ENCODE measurements around the gene SPATS1.
"Not testable (repeated sequence)": the region's sequence is repeated elsewhere in the genome, so short reads cannot be mapped to it uniquely, and the experiment has no call there.

SPATS1 gene

DNA sequence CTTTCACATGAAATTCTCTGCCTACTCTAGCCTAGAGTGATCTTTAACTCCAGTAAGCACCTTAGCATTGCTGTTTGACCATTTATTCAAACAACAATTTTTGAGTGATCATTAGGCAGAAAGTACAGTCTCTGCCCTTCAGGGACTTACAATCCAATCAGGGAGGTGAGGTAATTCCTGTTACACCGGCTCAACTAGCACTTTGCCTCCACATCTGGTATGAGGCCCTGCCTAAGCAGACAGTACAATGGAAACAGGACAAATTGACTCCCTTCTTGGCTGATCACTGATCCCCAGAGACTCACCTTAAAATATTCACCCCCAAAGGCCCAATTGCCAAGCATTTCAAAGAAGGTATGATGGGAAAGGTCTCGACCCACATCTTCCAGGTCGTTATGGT is 30.7 kb upstream of the SPATS1 start:
- no peak for DNase-seq (ENCODE audit: low spot score)

DNA sequence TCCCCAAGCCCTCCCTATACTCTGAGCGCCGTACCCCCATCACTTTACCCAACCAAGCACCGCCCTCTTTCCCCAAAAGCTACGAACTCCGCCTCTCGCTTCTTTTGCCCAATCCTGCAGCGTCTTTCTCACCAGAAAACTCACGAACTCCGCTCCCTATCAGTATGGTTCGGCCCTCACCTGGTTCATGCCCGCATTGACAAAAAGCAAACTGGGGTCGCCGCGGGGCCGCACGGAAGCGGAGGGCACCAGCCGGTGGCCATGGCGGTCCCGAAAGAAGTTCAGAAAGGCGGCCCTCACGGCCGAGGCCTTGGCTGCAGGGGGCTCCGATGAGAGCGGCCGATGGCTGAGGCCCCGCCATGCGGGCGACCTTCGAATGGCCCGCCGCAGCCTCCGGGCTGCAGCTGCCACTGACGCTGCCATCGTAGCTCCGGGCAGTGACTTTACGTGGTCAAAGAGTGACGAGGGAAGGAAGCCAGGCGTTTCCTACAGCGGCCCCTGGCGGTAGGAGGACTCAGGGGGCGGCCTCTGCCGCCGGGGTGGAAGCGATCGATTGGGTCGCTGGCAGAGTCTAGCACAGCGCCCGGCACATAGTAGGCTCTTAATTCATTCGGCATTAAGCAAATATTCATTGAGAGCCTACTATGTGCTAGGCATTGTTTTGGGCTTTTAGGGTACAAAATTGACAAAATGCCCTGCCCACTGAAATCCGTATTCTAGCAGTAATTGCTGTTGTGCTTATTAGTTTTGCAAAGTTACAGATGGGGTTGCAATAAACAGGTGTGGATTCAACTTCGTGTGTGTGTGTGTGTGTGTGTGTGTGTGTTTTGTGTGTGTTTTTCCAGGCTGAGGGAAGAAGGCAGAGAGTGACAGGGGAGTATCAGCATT is 29.3 kb upstream of the SPATS1 start, which contains the start of gene AARS2:
Gene AARS2, minus strand, starts transcription at position 447 of the 888 bp plus-strand sequence. Its CDS starts 24 bp downstream, at position 423.
- DNase-seq (ENCODE audit: low spot score): peak; percentile 89

DNA sequence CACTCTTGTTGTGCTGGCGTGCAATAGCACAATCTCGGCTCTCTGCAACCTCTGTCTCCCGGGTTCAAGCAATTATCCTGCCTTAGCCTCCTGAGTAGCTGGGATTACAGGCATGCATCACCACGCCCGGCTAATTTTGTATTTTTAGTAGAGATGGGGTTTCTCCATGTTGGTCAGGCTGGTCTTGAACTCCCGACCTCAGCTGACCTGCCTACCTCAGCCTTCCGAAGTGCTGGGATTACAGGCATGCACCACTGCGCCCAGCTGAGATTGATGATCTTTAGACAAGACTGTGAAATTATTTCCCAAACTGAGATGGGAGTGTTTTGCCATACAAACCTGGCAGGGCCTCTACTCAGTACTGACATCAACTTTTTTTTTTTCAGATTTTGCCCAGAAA is 27.8 kb upstream of the SPATS1 start:
- not testable (repeated sequence) for DNase-seq (ENCODE audit: low spot score)

DNA sequence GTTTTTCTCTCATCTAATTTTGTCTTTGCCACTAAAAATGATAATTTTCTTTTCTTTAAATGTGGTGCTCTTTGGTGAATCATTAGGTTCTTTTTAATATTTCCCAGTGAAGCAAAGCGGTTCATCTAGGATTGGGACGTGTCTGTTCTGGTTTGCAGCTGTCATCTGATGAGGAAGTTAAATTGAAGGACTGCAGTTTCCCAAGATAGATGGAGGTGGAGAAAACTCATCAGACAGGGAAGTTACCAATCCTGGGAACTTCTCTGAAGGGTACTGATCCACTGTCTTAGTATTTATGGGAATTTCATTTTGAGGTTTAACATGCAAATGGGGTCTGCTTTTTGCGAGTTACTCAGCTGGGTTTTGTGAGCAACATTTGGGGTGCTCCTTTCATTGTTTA is 26.9 kb upstream of the SPATS1 start:
- DNase-seq (ENCODE audit: low spot score): no peak

DNA sequence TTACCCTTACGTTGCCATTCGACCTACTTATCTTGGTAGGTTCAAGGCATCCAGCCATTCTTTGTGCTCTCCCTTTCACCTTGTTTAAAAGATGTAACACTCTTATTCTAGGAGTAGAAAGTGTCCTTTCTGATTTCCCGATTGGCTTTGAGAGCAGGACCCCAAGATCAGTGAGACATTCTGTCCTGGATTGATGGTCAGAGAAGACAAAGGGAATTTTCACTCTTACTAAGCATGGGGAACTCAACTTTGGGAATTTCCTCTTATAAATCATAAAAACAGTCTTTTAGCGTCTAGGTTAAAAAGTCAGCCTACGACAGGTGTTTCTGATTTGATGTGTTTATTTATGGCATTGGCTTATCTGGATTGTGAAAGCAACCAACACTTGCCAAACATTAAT is 26.5 kb upstream of the SPATS1 start:
- no peak for DNase-seq (ENCODE audit: low spot score)

DNA sequence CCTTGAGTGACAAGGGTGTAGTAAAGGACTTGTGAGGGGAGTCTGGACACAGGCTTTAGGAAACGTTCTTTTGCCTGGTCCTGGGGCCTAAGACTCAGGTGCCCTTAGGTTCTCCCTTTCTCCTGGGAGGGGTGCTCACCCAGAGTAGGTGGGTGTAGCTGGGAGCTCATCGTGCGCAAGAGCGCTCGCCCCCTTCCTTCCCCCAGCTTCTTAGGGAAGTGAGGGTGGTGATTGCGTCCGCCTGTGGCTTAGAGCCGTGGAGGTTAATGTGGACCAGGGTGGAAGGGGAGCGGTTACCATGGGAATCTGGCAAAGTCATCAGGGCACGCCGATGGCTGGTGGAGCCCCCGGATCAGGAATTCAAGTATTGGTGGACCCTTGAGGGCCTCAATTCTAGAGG is 26.0 kb upstream of the SPATS1 start:
- DNase-seq (ENCODE audit: low spot score): no peak

DNA sequence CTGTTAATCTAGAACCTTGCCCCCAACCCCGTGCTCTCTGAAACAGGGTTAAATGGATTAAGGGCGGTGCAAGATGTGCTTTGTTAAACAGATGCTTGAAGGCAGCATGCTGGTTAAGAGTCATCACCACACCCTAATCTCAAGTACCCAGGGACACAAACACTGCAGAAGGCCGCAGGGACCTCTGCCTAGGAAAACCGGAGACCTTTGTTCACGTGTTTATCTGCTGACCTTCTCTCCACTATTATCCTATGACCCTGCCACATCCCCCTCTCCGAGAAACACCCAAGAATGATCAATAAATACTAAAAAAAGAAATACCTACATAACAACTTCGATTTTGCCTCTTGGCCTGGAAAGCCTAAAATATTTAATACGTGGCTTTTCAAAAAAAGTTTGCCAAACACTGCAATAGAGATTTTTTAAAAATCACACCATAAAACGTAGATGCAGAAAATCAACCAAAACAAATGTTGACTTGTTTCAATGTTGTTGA is 25.3 kb upstream of the SPATS1 start:
- not testable (repeated sequence) for DNase-seq (ENCODE audit: low spot score)

DNA sequence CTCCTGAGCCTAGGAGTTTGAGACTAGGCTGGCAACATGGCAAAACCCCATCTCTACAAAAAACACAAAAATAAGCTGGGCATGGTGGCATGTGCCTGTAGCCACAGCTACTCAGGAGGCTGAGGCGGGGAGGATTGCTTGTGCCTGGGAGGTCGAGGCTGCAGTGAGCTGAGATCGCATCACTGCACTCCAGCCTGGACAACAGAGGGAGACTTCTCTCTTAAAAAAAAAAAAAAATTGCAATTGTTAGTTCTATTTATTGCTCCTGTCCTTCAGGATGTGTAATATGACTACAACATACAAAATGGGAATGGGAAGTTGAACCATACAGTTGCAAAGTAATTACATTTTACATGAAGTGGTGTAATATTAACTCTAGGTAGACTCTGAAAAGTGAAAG is 21.2 kb upstream of the SPATS1 start:
- no peak for DNase-seq (ENCODE audit: low spot score)

DNA sequence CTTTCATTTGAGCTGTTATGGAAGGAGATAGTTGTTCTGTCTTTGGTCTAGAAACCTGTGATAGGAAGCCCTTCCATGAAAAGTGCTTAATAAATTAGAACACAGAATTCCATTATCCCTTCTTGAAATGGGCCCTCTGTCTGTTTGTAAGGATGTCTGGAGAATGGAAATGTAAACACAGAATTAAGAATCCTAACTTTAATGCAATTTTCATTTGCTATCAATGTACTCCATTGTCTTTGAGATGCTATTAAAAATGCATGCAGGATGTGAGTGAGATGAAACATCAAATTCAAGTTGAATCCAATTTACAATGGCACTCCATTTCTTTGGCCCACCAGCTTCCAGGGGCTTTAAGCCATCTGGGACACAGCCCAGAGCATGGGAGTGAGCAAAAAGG is 15.4 kb upstream of the SPATS1 start:
- DNase-seq (ENCODE audit: low spot score): no peak

DNA sequence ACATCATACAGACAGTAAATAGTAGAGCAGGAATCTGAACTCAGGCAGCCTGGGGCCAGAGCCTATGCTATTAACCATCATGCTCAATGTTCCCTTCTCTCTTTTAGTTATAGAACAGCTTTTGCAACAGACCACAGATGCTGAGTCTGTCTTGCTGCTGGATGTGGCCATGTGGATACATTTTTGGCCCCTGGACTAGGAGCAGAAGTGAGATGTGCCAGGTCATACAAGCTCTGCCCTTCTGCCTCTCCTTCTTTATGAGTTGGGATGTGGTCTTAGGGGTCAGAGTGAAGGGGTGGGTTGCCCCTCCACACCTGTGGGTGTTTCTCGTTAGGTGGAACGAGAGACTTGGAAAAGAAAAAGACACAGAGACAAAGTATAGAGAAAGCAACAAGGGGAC is 14.7 kb upstream of the SPATS1 start:
- no peak for DNase-seq (ENCODE audit: low spot score)

DNA sequence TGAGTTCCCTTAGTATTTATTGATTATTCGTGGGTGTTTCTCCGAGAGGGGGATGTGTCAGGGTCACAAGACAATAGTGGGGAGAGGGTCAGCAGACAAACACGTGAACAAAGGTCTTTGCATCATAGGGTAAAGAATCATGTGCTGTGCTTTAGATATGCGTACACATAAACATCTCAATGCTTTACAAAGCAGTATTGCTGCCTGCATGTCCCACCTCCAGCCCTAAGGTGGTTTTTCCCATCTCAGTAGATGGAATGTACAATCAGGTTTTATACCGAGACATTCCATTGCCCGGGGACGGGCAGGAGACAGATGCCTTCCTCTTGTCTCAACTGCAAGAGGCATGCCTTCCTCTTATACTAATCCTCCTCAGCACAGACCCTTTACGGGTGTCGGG is 14.2 kb upstream of the SPATS1 start:
- DNase-seq (ENCODE audit: low spot score): not testable (repeated sequence)

DNA sequence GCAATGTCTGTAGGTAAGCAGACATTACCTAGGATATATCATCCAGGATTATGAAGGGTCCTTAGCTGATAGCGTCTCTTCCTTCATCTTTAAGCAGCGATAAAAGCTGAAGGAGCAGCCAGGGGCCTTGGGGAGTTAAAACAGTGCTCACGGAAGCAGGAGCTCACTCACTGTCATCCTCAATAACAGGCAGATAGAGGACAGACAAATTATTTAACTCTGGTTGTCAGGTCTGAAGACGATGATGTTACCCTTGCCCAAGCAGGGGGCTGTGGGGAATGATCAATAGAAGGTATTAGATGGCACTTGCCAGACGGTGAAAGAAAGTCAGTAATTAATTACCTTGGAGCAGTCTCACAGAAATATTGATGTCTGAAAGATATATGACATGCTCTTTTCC is 12.6 kb upstream of the SPATS1 start:
- no peak for DNase-seq (ENCODE audit: low spot score)

DNA sequence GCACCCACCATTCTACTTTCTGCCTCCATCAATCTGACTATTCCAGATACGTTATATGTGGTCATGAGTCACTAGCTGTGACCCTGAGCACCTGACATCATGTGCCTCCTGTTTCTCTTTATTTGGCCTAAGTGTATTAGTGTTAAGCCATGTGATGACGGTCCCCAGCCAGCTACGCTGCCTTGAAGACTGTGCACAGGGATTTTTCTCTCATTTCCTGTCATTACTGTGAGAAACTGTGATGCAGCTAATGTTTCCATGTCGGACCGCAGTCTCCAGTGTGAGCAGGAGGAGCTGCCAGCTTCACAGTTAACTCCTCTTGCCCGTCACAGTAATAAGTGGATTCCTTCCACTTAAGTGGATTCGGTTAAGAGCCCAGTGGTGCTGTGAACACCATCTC is 9.9 kb upstream of the SPATS1 start:
- DNase-seq (ENCODE audit: low spot score): no peak

DNA sequence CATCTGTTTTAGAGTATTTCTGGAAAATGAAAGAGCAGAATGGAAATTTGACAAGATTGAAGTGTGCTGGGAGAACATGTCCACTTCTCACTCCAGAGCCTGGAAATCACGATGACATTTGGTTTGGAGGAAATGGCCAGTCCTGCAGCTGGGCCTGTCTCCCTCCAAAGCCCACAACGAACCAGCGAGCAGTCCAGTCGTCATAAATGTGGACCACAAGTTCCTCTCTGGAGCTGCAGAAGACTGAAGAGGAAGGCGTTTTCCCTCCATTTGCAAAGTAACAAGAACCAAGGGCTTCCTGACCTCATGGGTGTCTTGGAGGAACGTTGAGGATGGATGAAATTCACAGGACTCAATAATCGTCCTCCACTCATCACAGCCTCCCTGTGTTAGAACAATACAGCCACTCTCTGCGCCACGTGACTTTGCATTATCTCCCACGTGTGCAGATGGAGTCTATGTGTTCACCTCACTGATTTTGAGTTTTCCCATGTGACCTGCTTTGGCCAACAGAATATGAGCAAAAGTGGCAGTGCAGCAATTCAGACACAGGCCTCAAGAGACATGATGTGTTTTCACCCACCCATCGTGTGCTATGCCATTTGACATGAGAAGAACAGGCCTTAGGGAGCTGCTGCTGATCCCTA is 9.1 kb upstream of the SPATS1 start:
- no peak for DNase-seq (ENCODE audit: low spot score)

DNA sequence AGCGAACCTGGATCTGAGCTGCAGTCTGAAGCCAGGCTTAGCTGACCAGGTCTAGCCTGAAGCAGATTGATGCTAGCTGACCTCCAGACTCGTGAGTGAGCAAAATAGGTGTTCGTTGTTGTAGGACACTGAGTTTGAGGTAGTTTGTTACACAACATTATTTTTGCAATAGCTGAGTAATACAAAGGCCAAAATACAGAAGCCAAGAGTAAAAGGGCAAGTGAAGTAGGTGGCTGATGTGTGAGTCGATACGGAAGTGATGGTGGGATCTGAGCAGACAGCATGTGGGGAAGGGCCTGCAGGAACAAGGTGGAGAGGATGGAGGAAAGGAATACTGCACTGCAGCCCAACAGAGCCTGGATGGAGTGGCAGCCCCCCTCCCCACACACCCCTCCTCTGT is 8.5 kb upstream of the SPATS1 start:
- no peak for DNase-seq (ENCODE audit: low spot score)

DNA sequence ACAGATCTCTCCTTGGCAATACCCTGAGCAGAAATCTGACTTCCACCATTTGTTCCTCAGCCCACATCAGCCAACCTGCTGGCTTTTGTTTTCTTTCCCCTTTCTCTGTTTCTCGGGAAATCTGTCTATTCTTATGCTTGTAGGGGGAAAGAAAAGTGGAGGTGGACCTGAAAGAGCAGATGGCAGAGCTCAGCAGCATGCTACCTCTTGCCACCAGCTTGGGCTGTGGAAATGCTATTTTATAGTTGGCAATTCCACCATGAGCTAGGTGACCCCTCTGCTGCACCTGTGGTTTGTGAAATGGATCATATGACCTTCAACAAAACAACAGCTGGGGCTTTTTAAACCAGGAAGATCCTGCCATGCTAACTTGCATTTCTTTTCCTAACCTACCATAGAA is 6.8 kb upstream of the SPATS1 start:
- no peak for DNase-seq (ENCODE audit: low spot score)

DNA sequence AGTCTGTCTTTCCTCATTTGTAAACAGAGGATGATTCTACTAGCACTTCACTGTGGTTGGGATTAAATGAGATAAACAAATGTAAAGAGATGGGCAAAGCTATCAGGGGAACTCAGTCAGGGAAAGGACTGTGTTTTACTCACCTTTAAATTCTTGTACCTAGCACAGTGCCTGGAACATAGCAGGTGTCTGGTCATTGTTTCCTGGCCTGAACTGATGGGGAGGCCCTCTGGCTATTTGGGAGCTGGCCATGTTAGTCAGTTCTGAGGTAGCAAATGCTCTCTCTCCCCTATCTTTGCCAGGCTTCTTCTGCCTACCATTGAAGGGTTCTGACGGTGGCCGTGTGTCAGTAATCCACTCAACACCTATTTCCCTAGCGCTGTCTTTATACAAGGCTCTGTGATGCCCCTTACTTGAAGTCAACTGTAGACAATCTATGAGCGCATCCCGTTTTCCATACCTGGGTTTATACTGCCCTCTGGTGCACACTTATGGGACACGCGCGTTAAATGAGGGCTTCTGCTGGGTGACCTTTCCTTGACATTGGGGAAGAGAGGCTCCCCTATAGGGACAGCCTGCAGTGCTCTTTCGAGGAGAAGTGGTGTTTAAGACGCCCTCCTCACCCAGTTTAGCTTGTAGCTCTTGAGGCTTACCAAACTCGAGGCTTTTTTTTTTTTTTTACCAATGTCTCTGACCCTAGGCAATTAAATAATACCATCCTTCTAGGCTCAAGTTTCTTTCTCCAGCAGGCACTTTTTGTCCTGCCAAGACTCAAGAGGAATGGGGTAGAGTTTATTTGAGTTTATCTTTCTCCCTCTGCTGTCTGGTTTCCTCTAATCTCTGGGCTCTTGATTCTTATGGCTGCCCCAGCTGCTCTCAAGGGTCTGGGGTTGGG is 4.0 kb upstream of the SPATS1 start:
- DNase-seq (ENCODE audit: low spot score): peak; percentile 70

DNA sequence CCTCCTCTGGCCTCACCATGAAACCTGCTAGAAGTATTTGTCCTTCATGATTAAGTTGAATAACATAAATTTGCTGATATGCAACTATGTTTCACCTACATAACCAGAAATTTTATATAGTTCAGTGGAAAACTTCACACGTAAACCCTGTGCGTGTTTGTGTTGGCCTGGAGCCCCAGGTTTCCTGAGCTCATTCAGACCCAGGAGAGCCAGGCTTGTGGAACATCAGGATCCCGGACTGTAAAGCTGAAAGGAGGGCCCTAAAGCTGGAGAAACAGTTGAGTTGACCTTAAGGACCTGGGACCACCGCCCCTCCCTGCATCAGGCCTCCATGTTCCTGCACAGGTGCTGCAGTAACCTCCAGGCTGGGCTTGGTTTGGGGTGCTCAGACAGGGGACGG is 3.1 kb upstream of the SPATS1 start:
- DNase-seq (ENCODE audit: low spot score): no peak

DNA sequence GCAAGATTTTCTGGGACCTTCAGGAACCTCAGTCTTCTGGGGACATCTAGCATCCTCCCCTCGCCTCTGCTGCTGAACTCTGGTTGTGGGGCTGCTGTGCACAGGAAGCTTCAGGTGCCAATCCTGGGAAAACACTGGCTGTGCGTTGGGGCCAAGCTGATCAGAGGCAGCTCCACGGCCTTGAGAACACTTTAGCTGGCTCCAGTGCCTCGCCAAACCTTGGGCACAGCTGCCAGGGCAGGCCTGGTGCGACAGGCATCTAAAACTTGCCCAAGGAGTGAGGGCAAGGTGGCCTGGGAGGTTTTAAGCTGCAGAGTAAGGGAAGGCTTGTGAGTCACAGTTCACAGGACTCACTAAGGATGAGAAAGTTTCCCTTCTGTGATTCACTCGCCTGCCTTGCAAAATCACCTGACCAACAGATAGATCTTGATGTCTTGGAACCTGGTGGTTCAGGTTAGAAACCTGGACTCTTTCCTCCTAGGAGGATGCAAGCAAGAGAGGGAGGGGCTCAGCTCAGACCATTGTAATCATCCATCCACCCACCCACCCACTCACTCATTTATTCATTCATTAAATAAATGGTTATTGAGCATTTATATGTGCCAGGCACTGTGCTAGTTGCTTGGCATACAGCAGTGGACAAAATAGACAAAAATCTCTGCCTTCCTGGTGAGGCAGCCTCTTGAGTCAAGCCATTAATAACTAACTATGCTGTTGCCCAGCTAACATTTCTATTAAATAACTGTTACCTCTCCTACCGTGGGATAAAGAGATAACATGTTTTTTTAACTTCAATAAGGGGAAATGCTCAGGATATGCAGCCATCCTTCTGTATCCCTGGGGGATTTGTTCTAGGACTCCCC is 2.5 kb upstream of the SPATS1 start:
- no peak for DNase-seq (ENCODE audit: low spot score)

DNA sequence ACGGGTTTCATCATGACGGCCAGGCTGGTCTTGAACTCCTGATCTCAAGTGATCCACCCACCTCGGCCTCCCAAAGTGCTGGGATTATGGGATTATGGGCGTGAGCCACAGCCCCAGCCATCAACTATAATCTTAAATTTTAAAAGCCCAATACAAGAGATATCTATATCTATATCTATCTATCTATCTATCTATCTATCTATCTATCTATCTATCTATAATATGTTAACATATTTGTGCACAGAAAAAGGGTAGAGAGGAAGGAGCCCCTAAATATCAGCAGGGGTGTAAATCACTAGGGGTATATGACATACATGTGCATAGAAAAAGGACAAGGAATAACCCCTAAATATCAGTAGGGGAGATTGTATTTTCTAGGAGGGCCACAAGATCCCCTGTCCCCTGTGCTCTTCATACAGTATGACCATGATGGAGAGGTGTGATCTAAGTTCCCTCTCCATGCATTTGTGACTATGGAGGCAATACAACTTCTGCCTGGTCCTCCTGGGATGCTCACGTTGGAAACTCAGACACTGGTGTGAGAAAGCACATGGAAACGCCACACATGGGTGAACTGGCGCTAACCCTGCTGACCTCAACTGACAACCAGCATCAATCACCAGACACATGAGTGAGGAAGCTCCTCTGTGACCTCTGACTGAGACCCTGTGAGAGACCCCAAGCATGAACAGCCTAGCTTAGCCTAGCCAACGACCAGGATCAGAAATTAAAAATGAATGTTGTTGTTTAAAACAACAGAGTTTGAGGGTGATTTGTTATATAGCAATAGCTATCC is 1.2 kb upstream of the SPATS1 start:
- no peak for DNase-seq (ENCODE audit: low spot score)

DNA sequence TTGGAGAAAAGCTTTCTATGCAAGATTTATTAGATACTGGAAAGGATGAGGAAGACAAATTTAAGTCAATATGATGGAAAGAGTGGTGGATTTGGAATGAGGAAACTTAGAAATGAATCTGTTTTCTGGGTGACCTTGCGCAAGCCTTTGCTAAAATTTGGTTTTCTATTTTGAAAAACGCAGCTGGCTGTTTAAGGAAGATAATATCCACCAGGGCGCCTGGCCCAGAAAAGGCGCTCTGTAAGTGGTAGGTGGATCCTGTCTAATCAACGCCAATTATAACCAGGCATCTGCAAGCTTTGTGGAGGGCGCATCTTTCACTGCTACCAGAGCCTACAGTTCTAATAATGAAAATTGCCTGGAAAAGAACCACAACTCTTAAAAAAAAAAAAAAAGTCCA is 398 bp upstream of the SPATS1 start:
- no peak for DNase-seq (ENCODE audit: low spot score)
